OCI-M2 (cell line): Measurements from ENCODE around the gene PPP1R12B.
"Not testable (repeated sequence)": the region's sequence is repeated elsewhere in the genome, so short reads cannot be mapped to it uniquely, and the experiment has no call there.

Experiments
- DNase-seq: peaks from one replicate; lab custom pipeline; 2025; ENCODE audit not compliant: unreplicated experiment; lab: John Stamatoyannopoulos, UW

The PPP1R12B gene

DNA sequence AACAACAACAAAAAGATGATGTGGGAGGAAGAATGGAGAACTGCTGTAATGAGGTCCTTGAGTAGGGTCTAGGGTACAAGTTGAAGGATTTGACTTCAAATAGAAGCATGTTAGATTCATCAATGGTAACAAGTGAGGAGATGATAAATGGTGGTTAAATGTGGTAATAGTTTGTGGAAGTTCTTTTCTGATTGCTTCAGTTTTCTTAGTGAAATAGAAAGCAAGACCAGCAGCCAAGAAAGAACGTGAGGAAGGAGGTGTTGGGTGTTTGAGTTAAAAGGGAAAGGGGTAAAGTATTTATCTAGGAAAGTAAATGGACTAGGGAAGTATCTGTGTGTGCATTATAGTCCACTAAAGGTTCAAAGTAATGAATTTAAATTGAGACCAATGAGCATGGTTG is 177.6 kb downstream of the PPP1R12B start:
- DNase-seq, result not testable (repeated sequence)

DNA sequence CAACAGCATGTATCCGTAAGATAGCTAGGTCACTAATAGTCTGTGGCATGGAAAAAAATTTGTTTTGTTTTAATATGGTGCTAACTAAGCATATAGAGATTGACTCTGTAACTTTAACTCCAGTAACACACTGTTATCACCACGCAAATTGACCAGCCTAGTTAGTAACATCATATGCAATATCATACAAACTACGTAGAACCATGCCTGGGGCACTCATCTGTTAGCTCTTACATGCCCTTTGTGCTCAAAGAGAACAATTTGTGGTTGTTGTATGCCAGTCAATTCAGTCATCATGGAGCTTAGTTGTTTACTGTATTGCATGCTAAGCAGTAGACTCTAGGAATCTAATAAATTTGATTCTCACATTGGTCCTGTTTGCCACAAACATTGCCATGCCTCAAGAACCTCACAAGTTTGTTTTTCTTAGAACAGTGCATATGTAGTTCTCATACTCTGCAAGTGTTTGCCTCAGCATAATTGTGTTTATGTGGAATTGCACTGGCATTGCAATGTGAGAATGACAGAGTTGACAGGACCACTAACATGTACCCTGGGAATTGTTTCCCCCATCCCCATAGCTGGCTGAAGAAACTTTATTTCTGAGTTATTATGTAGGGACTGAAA is 179.7 kb downstream of the PPP1R12B start:
- not testable (repeated sequence) for DNase-seq

GRCh38 chr1:202530686-202531085 is 182.2 kb downstream of the PPP1R12B start:
- DNase-seq, result not testable (repeated sequence)

DNA sequence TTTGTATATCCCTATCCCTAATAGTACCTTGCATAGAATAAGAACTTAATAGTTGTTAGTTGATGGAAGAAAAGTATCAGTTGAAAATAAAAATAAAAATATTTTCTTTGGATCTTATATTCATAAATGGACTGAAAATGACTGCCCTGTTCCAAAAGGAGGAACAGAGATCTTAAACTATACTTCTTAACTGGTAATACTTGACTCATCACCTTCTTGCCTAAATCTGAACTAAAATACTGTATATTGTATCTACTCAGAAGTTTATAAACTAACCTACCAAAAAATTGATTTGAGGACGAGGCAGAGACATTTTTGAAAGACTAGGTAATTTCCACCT is 182.9 kb downstream of the PPP1R12B start:
- DNase-seq, result no peak

DNA sequence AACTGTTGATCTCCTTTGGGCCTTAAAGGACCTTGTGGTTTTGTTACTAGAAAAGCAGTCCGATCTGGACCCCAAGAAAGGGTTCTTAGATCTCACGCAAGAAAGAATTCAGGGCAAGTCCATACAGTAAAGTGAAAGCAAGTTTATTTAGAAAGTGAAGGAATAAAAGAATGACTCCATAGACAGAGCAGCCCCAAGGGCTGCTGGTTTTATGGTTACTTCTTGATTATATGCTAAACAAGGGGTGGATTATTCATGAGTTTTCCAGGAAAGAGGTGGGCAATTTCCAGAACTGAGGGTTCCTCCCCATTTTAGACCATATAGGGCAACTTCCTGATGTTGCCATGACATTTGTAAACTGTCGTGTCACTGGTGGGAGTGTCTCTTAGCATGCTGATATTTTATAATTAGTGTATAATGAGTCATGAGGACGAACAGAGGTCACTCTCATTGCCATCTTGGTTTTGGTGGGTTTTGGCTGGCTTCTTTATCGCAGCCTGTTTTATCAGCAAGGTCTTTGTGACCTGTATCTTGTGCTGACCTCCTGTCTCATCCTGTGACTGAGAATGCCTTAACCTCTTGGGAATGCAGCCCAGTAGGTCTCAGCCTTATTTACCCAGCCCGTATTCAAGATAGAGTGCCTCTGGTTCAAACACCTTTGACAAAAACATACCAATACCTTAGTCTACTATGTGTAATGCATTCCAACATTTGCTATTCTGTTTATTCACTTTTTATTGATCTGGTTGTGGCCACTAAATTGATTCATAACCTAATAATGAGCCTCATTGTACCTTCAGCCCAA is 183.5 kb downstream of the PPP1R12B start:
- not testable (repeated sequence) for DNase-seq

GRCh38 chr1:202539166-202539574 is 190.7 kb downstream of the PPP1R12B start:
- DNase-seq, result not testable (repeated sequence)

DNA sequence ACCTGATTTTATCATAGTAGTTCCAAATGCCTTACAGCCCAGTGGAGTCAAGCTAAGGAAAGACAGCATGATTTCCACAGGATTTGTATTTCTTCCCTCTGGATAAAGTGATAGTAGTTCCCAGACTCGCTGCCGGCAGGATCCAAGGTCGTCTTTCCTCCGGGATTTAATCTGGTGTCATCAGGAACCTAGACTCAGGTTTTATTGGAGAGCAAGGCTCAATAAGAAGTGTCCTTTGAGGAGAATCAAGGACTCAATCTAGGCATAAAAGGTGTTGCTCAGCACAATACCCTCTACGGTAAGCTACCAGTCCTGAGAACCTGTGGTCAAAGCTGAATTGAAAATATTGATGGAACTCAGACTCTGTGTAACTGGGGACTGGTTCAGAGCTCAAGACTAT is 191.1 kb downstream of the PPP1R12B start:
- DNase-seq, result not testable (repeated sequence)

- no peak for DNase-seq
Measured at GRCh38 chr1:202540014-202540413, 191.5 kb downstream of the PPP1R12B start.

GRCh38 chr1:202540448-202540847 is 191.9 kb downstream of the PPP1R12B start:
- DNase-seq, result no peak

- not testable (repeated sequence) for DNase-seq
Measured at GRCh38 chr1:202540858-202541257, 192.4 kb downstream of the PPP1R12B start.

DNA sequence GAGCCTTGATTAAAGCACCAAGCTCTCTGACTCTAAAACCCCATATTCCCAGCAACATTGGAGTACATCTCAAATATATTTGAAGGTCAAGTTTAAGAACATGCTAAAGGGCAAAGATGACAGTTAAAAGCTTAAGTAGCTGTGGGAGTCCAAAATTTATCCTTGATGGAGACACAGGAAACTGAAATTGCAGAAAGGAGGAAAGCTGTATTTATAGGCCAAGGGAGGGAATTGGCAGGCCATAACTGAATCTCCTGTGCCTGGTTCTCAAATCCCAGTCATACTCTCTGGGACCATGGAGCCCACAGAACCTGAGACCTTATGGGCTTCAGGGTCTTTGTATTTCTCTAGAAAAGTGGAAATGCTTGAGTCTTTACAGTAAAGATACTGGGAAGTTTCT is 193.9 kb downstream of the PPP1R12B start:
- DNase-seq, result not testable (repeated sequence)

- DNase-seq, result not testable (repeated sequence)
Measured at GRCh38 chr1:202543537-202543936, 195.0 kb downstream of the PPP1R12B start.

DNA sequence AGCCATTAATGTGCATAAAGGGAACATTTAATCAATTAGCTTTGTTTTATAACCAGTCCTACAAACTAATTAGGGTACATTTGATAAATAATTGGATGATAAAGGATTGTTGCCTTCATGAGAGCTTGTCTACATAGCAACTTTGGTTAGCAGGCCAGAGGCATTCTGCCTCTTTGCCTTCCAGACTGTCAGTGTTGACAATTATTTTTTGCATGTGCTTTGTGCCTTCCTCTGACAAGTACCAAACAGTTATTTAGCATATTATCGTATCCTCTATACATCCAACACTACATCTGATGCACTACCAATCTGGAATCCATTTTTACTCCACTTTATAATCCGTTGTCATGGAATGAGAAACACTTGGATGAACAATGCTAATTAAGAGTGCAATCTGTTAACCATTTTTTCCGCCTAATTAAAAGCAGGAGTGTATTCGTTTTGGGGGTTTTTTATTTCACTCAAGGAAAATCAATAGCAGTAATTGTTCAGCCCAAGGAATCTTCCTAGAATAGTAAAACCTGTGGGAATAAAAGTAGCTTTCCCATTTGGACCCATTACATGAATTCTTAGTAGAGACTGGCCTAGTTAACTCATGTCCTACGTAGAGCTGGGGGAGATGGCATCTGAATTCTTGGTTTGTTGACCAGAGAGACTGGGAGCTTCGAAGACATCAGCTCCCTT is 196.4 kb downstream of the PPP1R12B start:
- not testable (repeated sequence) for DNase-seq

DNA sequence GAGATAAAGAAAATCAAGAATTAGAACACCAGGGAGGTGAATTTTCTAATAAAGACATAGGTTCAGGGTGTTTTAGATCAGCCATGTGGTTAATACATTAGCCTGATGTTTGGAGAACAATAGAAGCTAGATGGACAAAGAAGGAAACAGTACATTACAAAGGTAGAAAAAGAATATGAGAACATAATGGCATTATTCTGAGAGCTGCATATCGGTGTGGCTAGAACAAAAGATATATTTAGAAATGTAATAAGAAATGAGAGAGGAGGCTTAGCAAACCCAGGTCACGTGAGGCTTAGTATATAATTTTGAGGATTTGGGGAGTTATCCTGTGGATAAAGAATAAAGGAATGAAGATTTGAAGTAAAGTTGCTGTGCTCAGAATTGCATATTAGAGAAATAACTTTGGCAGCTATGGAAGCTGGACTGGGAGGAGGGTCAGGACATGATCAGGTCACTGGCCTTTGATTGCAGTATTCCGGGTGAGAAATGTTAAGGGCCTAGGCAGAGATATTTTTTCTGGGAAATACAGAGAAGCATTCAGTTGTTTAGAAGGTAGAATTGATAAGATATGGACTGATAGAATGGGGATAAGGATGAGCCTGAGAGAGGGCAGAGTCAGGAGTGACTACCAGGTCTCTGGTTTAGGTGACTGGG is 197.3 kb downstream of the PPP1R12B start:
- DNase-seq, result not testable (repeated sequence)

- DNase-seq, result not testable (repeated sequence)
Measured at GRCh38 chr1:202546377-202546776, 197.9 kb downstream of the PPP1R12B start.

DNA sequence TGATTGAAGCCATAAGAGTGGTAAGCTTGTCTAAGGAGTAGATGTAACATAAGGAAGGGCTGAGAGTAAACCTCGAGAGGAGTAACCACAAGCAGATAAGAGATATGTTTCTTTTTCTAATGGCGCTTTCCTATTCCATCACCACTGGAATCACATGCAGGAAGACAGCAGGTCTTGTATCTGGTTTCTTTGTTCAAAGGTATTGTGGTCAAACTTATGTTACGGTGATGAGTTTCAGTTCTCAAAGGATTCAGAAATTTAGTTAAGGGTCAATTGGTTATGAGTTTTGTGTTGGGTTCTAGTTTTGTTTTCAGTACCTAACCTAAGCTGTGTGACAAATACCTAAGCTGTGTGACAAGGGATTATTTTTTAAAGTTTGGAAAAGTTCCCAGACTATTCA is 198.3 kb downstream of the PPP1R12B start:
- not testable (repeated sequence) for DNase-seq

GRCh38 chr1:202547215-202547614 is 198.7 kb downstream of the PPP1R12B start:
- DNase-seq, result no peak

GRCh38 chr1:202550088-202550487 is 201.6 kb downstream of the PPP1R12B start:
- not testable (repeated sequence) for DNase-seq

- no peak for DNase-seq
Measured at GRCh38 chr1:202551683-202552082, 203.2 kb downstream of the PPP1R12B start.

DNA sequence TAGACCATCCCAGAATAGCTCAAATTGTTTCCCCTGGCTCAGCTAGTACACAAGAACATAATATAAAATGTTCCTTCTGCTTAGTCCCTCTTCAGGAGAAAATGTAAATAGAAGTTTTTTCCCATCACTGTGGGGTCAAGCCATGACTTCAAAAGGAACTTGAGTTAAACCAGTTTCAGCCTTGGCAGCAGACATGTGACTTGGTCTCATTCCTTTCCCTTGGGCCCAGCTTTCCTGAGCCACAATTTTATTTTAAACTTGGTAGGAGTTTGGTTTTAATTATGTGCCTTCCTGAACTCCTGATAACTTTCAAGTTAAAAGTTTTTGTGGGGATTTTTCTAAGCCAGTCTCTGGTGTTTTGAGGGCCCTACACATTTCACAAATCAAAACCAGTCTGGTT is 204.1 kb downstream of the PPP1R12B start:
- not testable (repeated sequence) for DNase-seq

GRCh38 chr1:202553078-202553477 is 204.6 kb downstream of the PPP1R12B start:
- not testable (repeated sequence) for DNase-seq
